Activated CD8-positive, alpha-beta memory T cell treated with anti-CD3 and anti-CD28 coated beads, Interleukin-2, amount 10 ng/mL, durations not matched to agents 7 days and 5 days (primary cell): ENCODE data around the gene CENPH. TPM values are rescaled to one million over a fixed set of nuclear protein-coding genes. Genes with fewer than 3 reads are reported as not detected.
"Not testable (repeated sequence)": the region's sequence is repeated elsewhere in the genome, so short reads cannot be mapped to it uniquely, and the experiment has no call there.

Experiments
- ATAC-seq: fragments of 150-1000 bp; cut with Tn5 transposase; one replicate; pipeline ENCODE4 v1.10.0; 2021; ENCODE audit warnings: moderate library complexity
- CTCF ChIA-PET: fragments of 350-600 bp; sonication (Branson Sonifier 250); formaldehyde crosslinking; loops from one replicate; lab custom pipeline; 2021; ENCODE audit warnings: antibody characterized with exemption; lab: Charles Lee
- DNase-seq: peaks from one replicate; pipeline ENCODE4 v3.0.0-alpha.2; 2020
- H3K27ac Mint-ChIP-seq: one replicate; pipeline ENCODE4 v1.8.0; 2021; ENCODE audit warnings: mild to moderate bottlenecking, mixed read lengths
- H3K27me3 Mint-ChIP-seq: one replicate; pipeline ENCODE4 v1.8.0; 2021; ENCODE audit warnings: mixed read lengths
- H3K36me3 Mint-ChIP-seq: one replicate; pipeline ENCODE4 v1.8.0; 2021; ENCODE audit warnings: mild to moderate bottlenecking, mixed read lengths
- H3K4me1 Mint-ChIP-seq: one replicate; pipeline ENCODE4 v1.8.0; 2021; ENCODE audit warnings: mixed read lengths
- H3K4me3 Mint-ChIP-seq: one replicate; pipeline ENCODE4 v1.8.0; 2021; ENCODE audit warnings: mild to moderate bottlenecking, moderate library complexity, mixed read lengths
- H3K9me3 Mint-ChIP-seq: one replicate; pipeline ENCODE4 v1.8.0; 2022; ENCODE audit warnings: low read depth, mixed read lengths
- total RNA-seq, 2 experiments: library from RNA; stranded (reverse); gene quantifications; one replicate each; pipeline ENCODE4 v1.2.3, GENCODE V29; 2021

CENPH gene
- total RNA-seq, 2 experiments from 2014 or later, result 50.2 to 55.5 TPM

DNA sequence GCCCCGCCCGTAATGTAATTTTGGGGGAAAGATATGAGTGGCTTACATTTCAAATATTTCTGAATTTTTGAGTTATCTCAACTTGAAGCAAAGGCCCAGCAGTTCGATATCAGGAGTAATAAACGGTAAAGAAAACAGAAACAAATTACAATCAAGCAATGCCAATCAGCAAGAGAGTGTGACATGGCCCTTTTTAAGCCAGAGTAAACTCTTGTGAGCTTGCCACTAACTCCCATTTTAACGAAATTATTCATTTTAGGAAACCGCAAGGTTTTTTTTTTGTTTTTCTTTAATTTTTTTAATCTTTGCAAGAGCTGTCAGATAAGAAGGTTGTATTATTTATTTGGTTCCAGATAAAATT lies 27.7 kb downstream of the CENPH start:
- Mint-ChIP-seq H3K27ac (peak overlapping the region; percentile 97), H3K36me3 (peaks cover 15% of the 10 kb centered on the region), H3K4me1 (peaks cover 19% of the 10 kb centered on the region), H3K27me3 (no peaks in the 10 kb centered on the region), H3K9me3 (no peaks in the 10 kb centered on the region), H3K4me3 (peak overlapping the region; percentile 98)
- DNase-seq (no peak), ATAC-seq (no peak)
- CTCF ChIA-PET, result interaction anchor here (1.5 to 2.1 kb wide), 2 partner anchors 27 to 124 kb away, joined by 4 to 8 read pairs; partner anchors contain the start of genes CENPH and SLC30A5

DNA sequence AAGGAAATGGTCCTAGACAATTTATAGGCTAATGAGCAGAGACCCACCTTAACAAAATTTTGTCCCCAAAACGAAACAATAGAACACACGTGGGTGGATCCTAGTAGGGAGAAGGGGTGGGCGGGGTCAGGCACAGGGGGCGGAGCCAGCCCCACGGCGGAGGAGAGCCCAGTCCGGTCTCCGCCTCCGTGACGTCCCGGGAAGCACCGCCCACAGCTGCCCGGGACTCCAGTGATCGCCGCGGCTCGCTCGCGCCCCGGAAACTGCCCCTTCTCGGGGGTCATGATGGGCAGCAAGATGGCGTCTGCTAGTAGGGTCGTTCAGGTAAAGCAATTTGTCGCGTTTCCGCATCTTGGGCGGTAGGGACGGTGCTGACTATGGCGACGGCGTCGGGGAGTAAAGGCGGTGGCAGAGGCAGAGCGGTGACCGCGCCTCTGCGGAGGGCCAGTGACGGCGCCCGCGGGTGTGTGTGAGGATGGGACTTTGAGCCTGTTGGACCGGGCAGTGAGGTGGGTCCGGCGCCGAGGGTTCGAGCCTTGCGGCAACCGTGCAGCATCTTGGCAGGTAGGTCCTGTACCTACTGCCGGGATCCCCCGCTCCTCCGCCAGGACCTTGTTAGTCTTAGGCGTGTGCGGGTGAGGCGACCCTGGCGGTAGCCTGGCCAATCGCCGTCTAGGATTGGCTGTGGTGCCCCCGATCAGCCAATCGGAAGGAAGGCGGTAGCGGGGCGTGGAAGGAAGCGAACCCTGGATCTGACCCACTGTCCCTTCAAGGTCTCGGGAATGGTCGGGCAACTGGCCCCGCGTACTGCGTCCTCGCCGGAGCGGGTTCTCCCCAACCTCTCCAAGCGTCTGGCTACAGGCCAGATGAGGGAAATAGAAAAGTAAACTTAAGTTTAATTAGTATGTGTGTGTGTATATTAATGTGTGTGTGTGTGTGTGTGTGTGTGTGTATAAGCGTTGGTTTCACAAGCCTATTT lies 28.5 kb downstream of the CENPH start:
- Mint-ChIP-seq H3K4me1 (peaks cover 19% of the 10 kb centered on the region), H3K9me3 (no peaks in the 10 kb centered on the region), H3K27ac (peak overlapping the region; percentile 97), H3K36me3 (peaks cover 15% of the 10 kb centered on the region), H3K27me3 (no peaks in the 10 kb centered on the region), H3K4me3 (peak overlapping the region; percentile 98)
- ATAC-seq (peak; percentile 91), DNase-seq (peak; percentile 98)
- CTCF ChIA-PET, result interaction anchor here (1.4 kb wide), 1 partner anchor 16 kb away, joined by 4 read pairs; the partner anchor contains the start of gene CDK7

DNA sequence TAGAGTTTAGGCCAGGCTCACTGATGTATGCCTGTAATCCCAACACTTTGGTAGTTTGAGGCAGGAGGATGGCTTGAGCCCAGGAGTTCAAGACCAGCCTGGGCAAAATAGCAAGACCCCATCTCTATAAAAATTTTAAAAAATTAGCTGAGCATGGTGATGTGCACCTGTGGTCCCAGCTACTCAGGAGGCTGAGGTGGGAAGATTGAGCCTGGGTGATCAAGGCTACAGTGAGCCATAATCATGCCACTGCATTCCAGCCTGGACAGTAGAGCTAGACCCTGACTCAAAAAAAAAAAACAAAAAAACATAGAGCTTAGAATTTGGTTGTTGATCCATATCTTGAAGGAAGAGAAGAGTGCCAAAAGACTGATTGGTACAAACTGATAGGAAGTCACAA lies 30.6 kb downstream of the CENPH start:
- CTCF ChIA-PET, result interaction anchor here (1.0 to 1.6 kb wide), 3 partner anchors 12 to 50 kb away, joined by 3 to 5 read pairs (median 3); no protein-coding TSS in a partner anchor
- Mint-ChIP-seq H3K4me3 (no peak overlapping the region), H3K9me3 (no peaks in the 10 kb centered on the region), H3K27ac (no peak overlapping the region), H3K27me3 (no peaks in the 10 kb centered on the region), H3K4me1 (peaks cover 19% of the 10 kb centered on the region), H3K36me3 (peaks cover 10% of the 10 kb centered on the region)
- DNase-seq, result no peak
- no peak for ATAC-seq

DNA sequence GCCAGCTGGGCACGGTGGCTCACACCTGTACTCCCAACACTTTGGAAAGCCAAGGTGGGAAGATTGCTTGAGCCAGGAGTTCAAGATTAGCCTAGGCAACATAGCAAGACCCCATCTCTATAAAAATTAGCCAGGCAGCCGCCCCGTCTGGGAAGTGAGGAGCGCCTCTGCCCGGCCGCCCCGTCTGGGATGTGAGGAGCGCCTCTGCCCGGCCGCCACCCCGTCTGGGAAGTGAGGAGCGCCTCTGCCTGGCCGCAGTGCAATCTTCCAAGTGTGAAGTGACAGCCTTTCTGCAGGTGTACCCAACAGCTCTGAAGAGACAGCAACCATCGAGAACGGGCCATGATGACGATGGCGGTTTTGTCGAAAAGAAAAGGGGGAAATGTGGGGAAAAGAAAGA lies 31.0 kb downstream of the CENPH start:
- peaks cover 19% of the 10 kb centered on the region for H3K4me1 Mint-ChIP-seq
- not testable (repeated sequence) for ATAC-seq, H3K27me3 Mint-ChIP-seq, H3K4me3 Mint-ChIP-seq, H3K27ac Mint-ChIP-seq, H3K36me3 Mint-ChIP-seq, H3K9me3 Mint-ChIP-seq, DNase-seq
- CTCF ChIA-PET, result interaction anchor here (1.0 to 1.6 kb wide), 3 partner anchors 12 to 51 kb away, joined by 3 to 5 read pairs (median 3); no protein-coding TSS in a partner anchor

DNA sequence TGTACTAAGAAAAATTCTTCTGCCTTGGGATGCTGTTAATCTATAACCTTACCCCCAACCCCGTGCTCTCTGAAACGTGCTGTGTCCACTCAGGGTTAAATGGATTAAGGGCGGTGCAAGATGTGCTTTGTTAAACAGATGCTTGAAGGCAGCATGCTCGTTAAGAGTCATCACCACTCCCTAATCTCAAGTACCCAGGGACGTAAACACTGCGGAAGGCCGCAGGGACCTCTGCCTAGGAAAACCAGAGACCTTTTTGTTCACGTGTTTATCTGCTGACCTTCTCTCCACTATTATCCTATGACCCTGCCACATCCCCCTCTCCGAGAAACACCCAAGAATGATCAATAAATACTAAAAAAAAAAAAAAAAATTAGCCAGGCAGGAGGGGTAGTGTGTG lies 31.4 kb downstream of the CENPH start:
- ATAC-seq, H3K36me3 Mint-ChIP-seq: not testable (repeated sequence)

DNA sequence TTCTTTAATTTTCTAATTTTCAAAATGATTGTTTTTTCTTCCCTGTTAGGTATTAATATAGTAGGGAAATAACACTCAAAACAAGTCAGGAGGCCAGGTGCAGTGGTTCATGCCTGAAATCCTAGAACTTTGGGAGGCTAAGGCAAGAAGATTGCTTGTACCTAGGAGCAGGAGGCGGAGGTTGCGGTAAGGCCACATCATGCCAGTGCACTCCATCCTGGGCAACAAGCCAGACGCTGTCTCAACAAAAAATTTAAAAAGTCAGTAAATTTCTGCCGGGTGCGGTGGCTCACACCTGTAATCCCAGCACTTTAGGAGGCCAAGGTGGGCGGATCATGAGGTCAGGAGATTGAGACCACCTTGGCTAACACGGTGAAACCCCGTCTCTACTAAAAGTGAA lies 35.1 kb downstream of the CENPH start:
- no peak for ATAC-seq
- DNase-seq, result no peak
- CTCF ChIA-PET, result interaction anchor here (0.7 kb wide), 1 partner anchor 36 kb away, joined by 3 read pairs; no protein-coding TSS in a partner anchor
- Mint-ChIP-seq H3K4me1 (peaks cover 5% of the 10 kb centered on the region), H3K27ac (no peak overlapping the region), H3K36me3 (peaks cover 20% of the 10 kb centered on the region), H3K9me3 (no peaks in the 10 kb centered on the region), H3K27me3 (no peaks in the 10 kb centered on the region), H3K4me3 (no peak overlapping the region)

More for the DNA sequence above, 31.4 kb downstream of the CENPH start:
- not testable (repeated sequence) for H3K27ac Mint-ChIP-seq, H3K27me3 Mint-ChIP-seq, DNase-seq, H3K9me3 Mint-ChIP-seq, H3K4me3 Mint-ChIP-seq
- CTCF ChIA-PET, result interaction anchor here (1.0 kb wide), 1 partner anchor 51 kb away, joined by 3 read pairs; no protein-coding TSS in a partner anchor
- peaks cover 20% of the 10 kb centered on the region for H3K4me1 Mint-ChIP-seq

DNA sequence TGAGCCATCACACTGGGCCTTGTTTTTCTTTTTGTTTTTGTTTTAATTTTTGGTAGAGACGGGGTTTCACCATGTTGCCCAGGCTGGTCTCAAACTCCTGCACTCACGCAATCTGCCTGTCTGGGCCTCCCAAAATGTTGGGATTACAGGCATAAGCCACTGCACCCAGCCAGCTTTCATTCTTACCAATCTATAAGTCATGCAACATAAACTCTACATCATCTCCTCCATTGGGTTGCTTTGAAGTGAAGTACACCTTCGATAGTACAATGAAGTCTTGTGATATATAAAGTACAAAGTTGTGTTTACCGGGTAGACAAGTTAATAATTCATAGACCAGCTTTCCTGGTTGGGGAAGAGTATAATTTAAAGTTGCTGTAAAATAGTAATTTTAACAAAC lies 36.5 kb downstream of the CENPH start:
- Mint-ChIP-seq H3K9me3 (no peaks in the 10 kb centered on the region), H3K36me3 (peaks cover 18% of the 10 kb centered on the region), H3K27ac (no peak overlapping the region), H3K27me3 (no peaks in the 10 kb centered on the region), H3K4me3 (no peak overlapping the region), H3K4me1 (peaks cover 5% of the 10 kb centered on the region)
- ATAC-seq, result no peak
- CTCF ChIA-PET, result no interaction called here
- DNase-seq, result no peak

DNA sequence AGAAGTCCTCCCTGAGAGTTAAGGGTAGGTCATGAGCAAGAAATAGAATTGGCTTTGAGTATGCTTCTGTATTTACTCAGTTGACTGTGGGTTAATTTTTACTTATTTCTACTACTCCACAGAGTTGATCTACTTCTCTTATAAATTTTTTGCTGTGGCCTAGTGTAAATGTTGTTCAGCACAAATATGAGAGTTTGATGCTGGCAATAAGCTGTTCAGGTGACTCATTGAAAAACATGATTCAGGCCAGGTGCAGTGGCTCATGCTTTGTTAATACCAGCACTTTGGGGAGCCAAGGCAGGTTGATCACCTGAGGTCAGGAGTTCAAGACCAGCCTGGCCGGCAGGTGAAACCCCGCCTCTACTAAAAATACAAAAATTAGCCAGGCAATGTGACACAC lies 40.8 kb downstream of the CENPH start:
- ATAC-seq (no peak), DNase-seq (no peak)
- Mint-ChIP-seq H3K9me3 (no peaks in the 10 kb centered on the region), H3K4me3 (no peak overlapping the region), H3K27ac (no peak overlapping the region), H3K36me3 (peaks cover 13% of the 10 kb centered on the region), H3K27me3 (no peaks in the 10 kb centered on the region), H3K4me1 (peaks cover 10% of the 10 kb centered on the region)
- CTCF ChIA-PET, result no interaction called here

DNA sequence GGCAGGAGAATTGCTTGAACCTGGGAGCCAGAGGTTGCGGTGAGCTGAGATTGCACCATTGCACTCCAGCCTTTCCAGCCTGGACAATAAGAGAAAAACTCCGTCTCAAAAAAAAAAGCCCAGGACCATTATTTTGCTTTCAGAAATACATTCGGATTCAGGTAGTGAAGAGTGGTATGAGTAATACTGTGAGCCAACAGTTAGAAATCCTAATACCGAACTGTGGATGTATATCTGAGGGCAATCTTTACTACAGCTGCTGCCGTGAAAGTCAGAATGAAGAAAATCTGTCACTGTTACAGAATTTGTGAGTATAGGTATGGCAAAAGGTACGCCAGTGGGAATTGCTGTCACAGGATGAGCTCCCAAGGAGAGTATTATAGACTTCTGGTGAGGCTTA lies 41.9 kb downstream of the CENPH start:
- H3K4me1 Mint-ChIP-seq, result peaks cover 15% of the 10 kb centered on the region
- no peaks in the 10 kb centered on the region for H3K27me3 Mint-ChIP-seq
- DNase-seq, result no peak
- no peaks in the 10 kb centered on the region for H3K9me3 Mint-ChIP-seq
- CTCF ChIA-PET, result no interaction called here
- ATAC-seq, result no peak
- H3K27ac Mint-ChIP-seq, result no peak overlapping the region
- no peak overlapping the region for H3K4me3 Mint-ChIP-seq
- H3K36me3 Mint-ChIP-seq, result peaks cover 9% of the 10 kb centered on the region

DNA sequence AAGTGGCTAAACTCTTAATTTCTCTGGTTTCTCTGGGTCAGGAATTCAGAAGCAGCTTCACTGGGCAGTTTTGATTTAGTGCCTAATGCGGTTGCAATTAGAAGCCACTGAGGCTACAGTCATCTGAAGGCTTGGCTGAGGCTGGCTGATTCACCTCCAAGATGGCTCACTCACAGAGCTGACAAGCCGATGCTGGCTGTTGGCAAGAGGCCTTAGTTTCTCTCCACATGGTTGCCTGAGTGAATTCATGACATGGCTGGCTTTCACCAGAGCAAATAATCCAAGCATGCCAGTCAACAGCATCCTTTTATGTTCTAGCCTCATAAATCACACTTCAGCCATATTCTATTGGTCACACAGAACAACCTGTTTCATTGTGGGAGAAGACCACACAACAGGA lies 42.5 kb downstream of the CENPH start:
- DNase-seq, result no peak
- no peak overlapping the region for H3K4me3 Mint-ChIP-seq
- CTCF ChIA-PET, result interaction anchor here (1.2 kb wide), 1 partner anchor 12 kb away, joined by 3 read pairs; no protein-coding TSS in a partner anchor

DNA sequence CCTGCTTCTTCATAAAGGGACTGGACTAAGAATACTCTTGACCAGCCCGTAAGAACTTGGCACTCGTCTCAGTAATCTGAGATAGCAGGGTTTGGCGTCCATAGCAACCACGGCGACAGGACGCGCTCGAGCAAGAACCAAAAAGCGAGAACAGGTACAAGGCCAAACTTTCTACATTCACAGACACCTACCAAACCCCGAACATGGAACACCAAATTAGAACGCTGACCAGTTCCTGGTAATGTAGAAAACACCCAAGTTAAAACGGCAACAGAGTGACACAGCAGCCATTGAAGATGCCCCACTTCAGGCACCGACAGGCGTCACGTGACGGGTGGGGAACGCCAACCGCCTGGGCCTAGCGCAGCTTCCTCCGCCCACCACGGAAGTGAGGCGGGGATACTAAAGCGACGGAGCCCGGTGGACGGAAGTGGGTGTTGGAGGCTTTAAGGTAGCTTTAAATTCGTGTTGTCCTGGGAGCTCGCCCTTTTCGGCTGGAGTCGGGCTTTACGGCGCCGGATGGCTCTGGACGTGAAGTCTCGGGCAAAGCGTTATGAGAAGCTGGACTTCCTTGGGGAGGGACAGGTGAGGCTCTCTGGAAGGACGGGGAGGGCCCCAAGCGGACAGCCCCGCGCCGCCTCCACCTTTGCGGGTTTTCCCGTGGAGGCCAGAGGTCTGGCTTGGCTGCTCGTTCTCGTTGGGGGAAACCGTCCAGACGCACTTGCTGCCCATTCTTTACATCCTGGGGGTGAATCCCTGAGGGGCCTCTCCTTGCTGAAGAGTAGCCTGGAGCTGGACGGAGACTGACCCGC lies 45.3 kb downstream of the CENPH start, which contains the start of gene CDK7:
Gene CDK7, plus strand, starts transcription at position 430 of the 812 bp plus-strand sequence. Its CDS starts 90 bp downstream, at position 520.
- CTCF ChIA-PET, result interaction anchor here (1.1 to 2.1 kb wide), 4 partner anchors 16 to 141 kb away, joined by 3 to 7 read pairs (median 4); partner anchors contain the start of gene SLC30A5
- peak within 1 kb of the TSS; percentile 82 for H3K27ac Mint-ChIP-seq
- peak; percentile 100 for ATAC-seq

More for the DNA sequence above, 42.5 kb downstream of the CENPH start:
- no peak overlapping the region for H3K27ac Mint-ChIP-seq
- H3K27me3 Mint-ChIP-seq, result no peaks in the 10 kb centered on the region
- H3K9me3 Mint-ChIP-seq, result no peaks in the 10 kb centered on the region
- no peak for ATAC-seq
- peaks cover 11% of the 10 kb centered on the region for H3K36me3 Mint-ChIP-seq
- peaks cover 18% of the 10 kb centered on the region for H3K4me1 Mint-ChIP-seq

DNA sequence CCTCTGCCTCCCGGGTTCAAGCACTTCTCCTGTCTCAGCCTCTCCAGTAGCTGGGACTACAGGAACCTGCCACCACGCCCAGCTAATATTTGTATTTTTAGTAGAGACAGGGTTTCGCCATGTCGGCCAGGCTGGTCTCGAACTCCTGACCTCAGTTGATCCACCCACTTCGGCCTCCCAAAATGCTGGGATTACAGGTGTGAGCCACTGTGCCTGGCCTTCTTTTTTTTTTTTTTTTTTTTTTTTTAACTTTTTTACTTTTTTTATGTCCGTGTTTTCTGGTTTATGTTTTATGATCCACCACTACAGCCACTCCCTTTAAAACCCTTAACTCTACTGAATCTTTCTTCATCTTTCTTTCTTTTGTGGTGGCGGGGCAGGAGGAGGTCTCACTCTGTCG lies 47.4 kb downstream of the CENPH start:
- H3K27ac Mint-ChIP-seq, DNase-seq, H3K27me3 Mint-ChIP-seq, H3K9me3 Mint-ChIP-seq, CTCF ChIA-PET, ATAC-seq: not testable (repeated sequence)
- Mint-ChIP-seq H3K4me1 (peaks cover 36% of the 10 kb centered on the region), H3K4me3 (peak overlapping the region; percentile 14), H3K36me3 (peaks cover 31% of the 10 kb centered on the region)

More for the DNA sequence above, 45.3 kb downstream of the CENPH start, which contains the start of gene CDK7:
- no peaks in the 10 kb centered on the region for H3K9me3 Mint-ChIP-seq
- peaks cover 17% of the 10 kb centered on the region for H3K36me3 Mint-ChIP-seq
- H3K27me3 Mint-ChIP-seq, result no peaks in the 10 kb centered on the region
- H3K4me3 Mint-ChIP-seq, result peak within 1 kb of the TSS; percentile 90
- peaks cover 32% of the 10 kb centered on the region for H3K4me1 Mint-ChIP-seq
- peak; percentile 97 for DNase-seq

DNA sequence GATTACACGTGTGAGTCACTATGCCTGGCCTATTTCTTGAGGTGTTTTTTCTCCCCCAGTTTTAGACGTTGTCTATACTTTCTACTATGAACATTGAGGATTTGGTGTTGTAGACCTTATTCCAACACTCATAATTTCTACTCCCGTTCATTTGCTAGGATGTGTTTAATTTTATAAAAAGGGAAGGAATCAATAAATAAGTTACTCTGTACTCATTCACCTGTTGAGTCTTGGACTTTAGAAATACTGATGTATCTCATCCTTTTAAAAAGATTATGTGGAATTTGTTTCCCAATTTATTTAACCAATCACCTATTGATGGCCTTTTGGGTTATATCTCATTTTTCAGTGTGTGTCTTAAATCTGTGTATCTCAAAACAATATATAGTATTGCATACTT lies 48.5 kb downstream of the CENPH start:
- DNase-seq (no peak), ATAC-seq (no peak)
- Mint-ChIP-seq H3K4me3 (no peak overlapping the region), H3K36me3 (peaks cover 39% of the 10 kb centered on the region), H3K9me3 (no peaks in the 10 kb centered on the region), H3K4me1 (peaks cover 39% of the 10 kb centered on the region), H3K27ac (no peak overlapping the region), H3K27me3 (no peaks in the 10 kb centered on the region)
- CTCF ChIA-PET, result no interaction called here
